ENCODE measurements around the gene EHF. TPM values are rescaled to one million over a fixed set of nuclear protein-coding genes. Genes with fewer than 3 reads are reported as not detected.

EHF gene
- total and polyA plus RNA-seq, 4 donors = 8.9 to 144 (median 62.9) TPM

DNA sequence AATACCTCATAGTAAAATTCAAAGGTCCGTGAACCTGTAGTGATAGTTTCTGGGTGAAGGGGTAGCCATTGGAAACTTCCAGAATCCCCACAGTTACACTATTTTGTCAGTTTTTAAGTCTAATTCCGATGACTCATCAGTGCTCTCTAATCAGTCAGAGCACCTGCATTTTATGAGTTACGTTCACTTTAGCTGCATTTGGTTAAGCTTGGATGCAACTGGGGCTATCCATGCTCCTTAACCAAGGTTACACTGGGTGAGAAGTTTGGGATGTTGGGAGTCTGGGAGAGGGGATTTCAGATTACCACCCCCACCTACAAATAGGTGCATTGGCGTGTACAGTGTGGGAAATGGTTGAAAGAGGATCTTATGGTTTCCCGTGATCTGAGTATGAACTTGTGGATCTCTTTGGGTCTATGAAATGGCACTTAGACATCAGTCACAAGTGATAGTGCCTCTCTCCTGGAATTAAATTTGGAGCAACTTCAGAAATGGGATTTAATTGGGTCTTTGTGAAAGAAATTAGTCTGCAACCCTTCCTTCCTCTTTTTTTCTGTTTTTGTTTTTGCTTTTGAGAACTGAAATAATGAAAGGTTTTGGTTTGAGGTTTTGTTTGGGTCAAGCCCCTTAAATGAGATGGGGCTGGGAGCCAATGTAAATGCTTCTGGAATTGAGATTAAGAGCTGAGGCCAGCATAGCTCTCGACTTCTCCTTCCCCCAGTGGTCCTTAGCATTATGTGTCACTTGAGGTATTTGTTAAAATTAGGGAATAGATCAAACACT is 31.5 kb downstream of the EHF start:
- H3K36me3 ChIP-seq (ENCODE audit: control insufficient read depth in 4 of 4, insufficient read depth in 4 of 4, low read length in 4 of 4) = no peaks in the 10 kb centered on the region
- no peak overlapping the region for H3K9ac ChIP-seq (ENCODE audit: insufficient read depth in 1 of 2, low read length in 2 of 2)
- DNase-seq = no peak
- TF ChIP-seq, protein P1, sequence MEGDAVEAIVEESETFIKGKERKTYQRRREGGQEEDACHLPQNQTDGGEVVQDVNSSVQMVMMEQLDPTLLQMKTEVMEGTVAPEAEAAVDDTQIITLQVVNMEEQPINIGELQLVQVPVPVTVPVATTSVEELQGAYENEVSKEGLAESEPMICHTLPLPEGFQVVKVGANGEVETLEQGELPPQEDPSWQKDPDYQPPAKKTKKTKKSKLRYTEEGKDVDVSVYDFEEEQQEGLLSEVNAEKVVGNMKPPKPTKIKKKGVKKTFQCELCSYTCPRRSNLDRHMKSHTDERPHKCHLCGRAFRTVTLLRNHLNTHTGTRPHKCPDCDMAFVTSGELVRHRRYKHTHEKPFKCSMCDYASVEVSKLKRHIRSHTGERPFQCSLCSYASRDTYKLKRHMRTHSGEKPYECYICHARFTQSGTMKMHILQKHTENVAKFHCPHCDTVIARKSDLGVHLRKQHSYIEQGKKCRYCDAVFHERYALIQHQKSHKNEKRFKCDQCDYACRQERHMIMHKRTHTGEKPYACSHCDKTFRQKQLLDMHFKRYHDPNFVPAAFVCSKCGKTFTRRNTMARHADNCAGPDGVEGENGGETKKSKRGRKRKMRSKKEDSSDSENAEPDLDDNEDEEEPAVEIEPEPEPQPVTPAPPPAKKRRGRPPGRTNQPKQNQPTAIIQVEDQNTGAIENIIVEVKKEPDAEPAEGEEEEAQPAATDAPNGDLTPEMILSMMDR (IDR thresholded peaks at IDR 0.05; ENCODE audit: control extremely low read depth, extremely low read depth) = no peak
- no peak for ATAC-seq (ENCODE audit: insufficient read depth, low FRiP score)
- H3K4me3 ChIP-seq = no peak overlapping the region
- H3K27ac ChIP-seq (ENCODE audit: low read depth in 1 of 2, low read length in 1 of 2) = no peak overlapping the region
- 69 to 79% methylated on average over 6 of the region's 6 CpGs for WGBS, 2 donors
- H3K9me3 ChIP-seq (ENCODE audit: control insufficient read depth in 4 of 4, insufficient read depth in 3 of 4, low read length in 3 of 4) = peaks cover 0 to 2% (median 0%) of the 10 kb centered on the region in 4 donors
- H3K27me3 ChIP-seq (ENCODE audit: control insufficient read depth in 3 of 3, insufficient read depth in 3 of 3, low read length in 2 of 3) = no peaks in the 10 kb centered on the region
- H3K4me1 ChIP-seq (ENCODE audit: control insufficient read depth in 5 of 5, insufficient read depth in 5 of 5, low read length in 5 of 5) = peaks cover 0 to 4% (median 0%) of the 10 kb centered on the region in 5 donors

DNA sequence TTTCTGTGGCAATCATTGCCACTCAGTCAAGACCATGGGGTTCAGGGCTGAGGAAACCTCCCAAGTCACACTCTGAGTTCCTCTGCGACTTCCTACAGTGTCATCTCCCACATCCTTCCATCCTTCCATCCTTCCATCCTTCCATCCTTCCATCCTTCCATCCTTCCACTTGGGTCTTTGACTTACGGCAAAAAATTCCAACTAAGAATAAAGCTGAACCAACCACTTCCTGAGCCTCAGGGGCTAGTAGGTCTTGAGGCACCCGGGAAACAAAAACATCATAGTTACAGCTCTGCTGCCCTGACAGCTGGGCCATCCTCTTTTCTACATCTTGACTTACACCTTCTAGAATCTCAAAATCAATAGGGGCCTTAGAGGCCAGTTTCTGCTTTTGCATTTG is 32.1 kb downstream of the EHF start:
- no peak overlapping the region for H3K9ac ChIP-seq (ENCODE audit: insufficient read depth in 1 of 2, low read length in 2 of 2)
- H3K27ac ChIP-seq (ENCODE audit: low read depth in 1 of 2, low read length in 1 of 2) = peak overlapping the region in 1 of 2 donors; percentile 60
- H3K9me3 ChIP-seq (ENCODE audit: control insufficient read depth in 4 of 4, insufficient read depth in 3 of 4, low read length in 3 of 4) = peaks cover 0 to 2% (median 0%) of the 10 kb centered on the region in 4 donors
- WGBS, 2 donors = 76 to 82% methylated on average over 3 of the region's 3 CpGs
- no peaks in the 10 kb centered on the region for H3K27me3 ChIP-seq (ENCODE audit: control insufficient read depth in 3 of 3, insufficient read depth in 3 of 3, low read length in 2 of 3)
- H3K4me3 ChIP-seq = no peak overlapping the region
- TF ChIP-seq, protein P1 (IDR thresholded peaks at IDR 0.05; ENCODE audit: control extremely low read depth, extremely low read depth) = no peak
- H3K4me1 ChIP-seq (ENCODE audit: control insufficient read depth in 5 of 5, insufficient read depth in 5 of 5, low read length in 5 of 5) = peaks cover 0 to 4% (median 0%) of the 10 kb centered on the region in 5 donors
- no peaks in the 10 kb centered on the region for H3K36me3 ChIP-seq (ENCODE audit: control insufficient read depth in 4 of 4, insufficient read depth in 4 of 4, low read length in 4 of 4)
- DNase-seq = no peak
- no peak for ATAC-seq (ENCODE audit: insufficient read depth, low FRiP score)

DNA sequence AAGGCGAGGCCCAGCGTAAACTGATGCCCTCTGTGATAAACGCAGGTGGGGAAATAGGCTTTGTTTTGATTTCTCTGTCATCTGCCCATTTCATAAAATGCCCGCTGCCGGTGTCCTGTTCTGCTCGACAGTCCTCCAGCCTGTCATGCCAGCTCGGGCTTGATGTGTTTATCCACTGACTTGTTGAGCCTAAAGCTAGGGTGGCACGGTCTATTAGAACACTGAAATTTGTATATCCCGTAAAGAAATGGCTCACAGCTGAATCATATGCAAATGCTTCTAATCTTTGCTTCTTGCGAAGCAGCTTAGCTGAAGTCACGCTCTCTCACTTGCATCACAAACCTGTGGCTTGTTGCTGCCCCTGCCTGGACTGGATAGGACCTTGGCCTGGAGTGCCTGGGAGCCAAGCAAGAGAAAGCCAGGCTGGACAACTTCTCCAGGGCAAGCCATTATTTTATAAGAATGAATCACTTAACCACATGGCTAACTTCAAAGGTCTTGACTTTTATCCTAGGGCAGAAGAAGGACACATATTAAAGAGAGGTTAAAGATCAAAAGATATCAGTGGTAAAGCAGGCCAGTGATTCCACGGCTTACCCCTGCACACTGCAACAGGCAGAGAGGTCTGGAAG is 33.1 kb downstream of the EHF start:
- TF ChIP-seq, protein P1 (IDR thresholded peaks at IDR 0.05; ENCODE audit: control extremely low read depth, extremely low read depth) = no peak
- Histone ChIP-seq H3K4me1 (ENCODE audit: control insufficient read depth in 5 of 5, insufficient read depth in 5 of 5, low read length in 5 of 5) (peaks cover 0 to 4% (median 0%) of the 10 kb centered on the region in 5 donors), H3K9me3 (ENCODE audit: control insufficient read depth in 4 of 4, insufficient read depth in 3 of 4, low read length in 3 of 4) (peaks cover 0 to 2% (median 0%) of the 10 kb centered on the region in 4 donors), H3K27ac (ENCODE audit: low read depth in 1 of 2, low read length in 1 of 2) (peak overlapping the region in 1 of 2 donors; percentile 80), H3K27me3 (ENCODE audit: control insufficient read depth in 3 of 3, insufficient read depth in 3 of 3, low read length in 2 of 3) (no peaks in the 10 kb centered on the region), H3K9ac (ENCODE audit: insufficient read depth in 1 of 2, low read length in 2 of 2) (no peak overlapping the region), H3K4me3 (no peak overlapping the region), H3K36me3 (ENCODE audit: control insufficient read depth in 4 of 4, insufficient read depth in 4 of 4, low read length in 4 of 4) (no peaks in the 10 kb centered on the region)
- peak; percentile 73 for ATAC-seq (ENCODE audit: insufficient read depth, low FRiP score)
- 59 to 67% methylated on average over 12 of the region's 12 CpGs for WGBS, 2 donors
- no peak for DNase-seq
